Liver (tissue), 9 donors: ENCODE data around the gene TNF. TPM values are rescaled to one million over a fixed set of nuclear protein-coding genes. Genes with fewer than 3 reads are reported as not detected.

Source experiments
- DNase-seq: peaks from one replicate; pipeline ENCODE4 v3.0.0-alpha.2; 2017; ENCODE audit warnings: low spot score
- H3K27ac ChIP-seq, 2 donors: one replicate each; pipeline ENCODE4 v1.7.0; 2013; ENCODE audit warnings: inconsistent platforms in 2 of 2, low read length in 2 of 2, control low read depth in 1 of 2, low read depth in 1 of 2, mild to moderate bottlenecking in 1 of 2
- H3K27me3 ChIP-seq, 4 donors: one replicate each; pipeline versions ENCODE4 v1.6.1 to v1.7.0; 2013; ENCODE audit warnings: low read length in 3 of 4, inconsistent platforms in 1 of 4, mild to moderate bottlenecking in 1 of 4, moderate library complexity in 1 of 4; ENCODE audit not compliant: control insufficient read depth in 4 of 4, insufficient read depth in 4 of 4
- H3K36me3 ChIP-seq, 4 donors: one replicate each; pipeline versions ENCODE4 v1.6.1 to v1.7.0; 2013; ENCODE audit warnings: low read length in 3 of 4, mild to moderate bottlenecking in 3 of 4, low read depth in 1 of 4, moderate library complexity in 1 of 4; ENCODE audit not compliant: control insufficient read depth in 4 of 4, insufficient read depth in 3 of 4
- H3K4me1 ChIP-seq, 4 donors: one replicate each; pipeline versions ENCODE4 v1.6.1 to v1.7.0; 2013; ENCODE audit warnings: low read length in 3 of 4, mild to moderate bottlenecking in 3 of 4, moderate library complexity in 1 of 4; ENCODE audit not compliant: control insufficient read depth in 4 of 4, insufficient read depth in 4 of 4
- H3K4me3 ChIP-seq, 3 donors: one replicate each; pipeline versions ENCODE4 v1.6.1 to v1.7.0; 2013; ENCODE audit warnings: low read length in 3 of 3, control low read depth in 1 of 3, low read depth in 1 of 3, mild to moderate bottlenecking in 1 of 3
- H3K9ac ChIP-seq, 2 donors: one replicate each; pipeline ENCODE4 v1.7.0; 2013; ENCODE audit warnings: low read length in 2 of 2, mild to moderate bottlenecking in 2 of 2, moderate library complexity in 2 of 2, control low read depth in 1 of 2, low read depth in 1 of 2
- H3K9me3 ChIP-seq, 4 donors: one replicate each; pipeline versions ENCODE4 v1.6.1 to v1.7.0; 2013; ENCODE audit warnings: low read length in 3 of 4; ENCODE audit not compliant: control insufficient read depth in 4 of 4
- ATF3 ChIP-seq: IDR thresholded peaks from 2 replicates; pipeline ENCODE4 v1.6.1; 2016; ENCODE audit warnings: antibody characterized with exemption
- EGR1 ChIP-seq, 2 donors: IDR thresholded peaks; 2 replicates each; pipeline ENCODE4 v1.6.1; 2016 to 2018; ENCODE audit warnings: antibody characterized with exemption in 2 of 2, low read depth in 2 of 2
- FOXA1 ChIP-seq: IDR thresholded peaks from 2 replicates; pipeline ENCODE4 v1.6.1; 2016; ENCODE audit warnings: antibody characterized with exemption
- FOXA2 ChIP-seq: IDR thresholded peaks from 2 replicates; pipeline ENCODE4 v1.6.1; 2016; ENCODE audit warnings: antibody characterized with exemption
- GABPA ChIP-seq, 2 donors: IDR thresholded peaks in 1 of 2; conservative IDR thresholded peaks in 1 of 2; 2 replicates each; pipeline ENCODE4 v1.6.1; 2016; ENCODE audit warnings: antibody characterized with exemption in 2 of 2, mild to moderate bottlenecking in 1 of 2, moderate library complexity in 1 of 2
- HNF4A ChIP-seq, 2 donors: conservative IDR thresholded peaks; 2 replicates each; pipeline ENCODE4 v1.6.1; 2016; ENCODE audit warnings: antibody characterized with exemption in 2 of 2, mild to moderate bottlenecking in 2 of 2
- HNF4G ChIP-seq: IDR thresholded peaks from 2 replicates; pipeline ENCODE4 v1.6.1; 2016; ENCODE audit warnings: antibody characterized with exemption
- JUND ChIP-seq, 2 donors: IDR thresholded peaks; 2 replicates each; pipeline ENCODE4 v1.6.1; 2016; ENCODE audit warnings: antibody characterized with exemption in 2 of 2
- MAX ChIP-seq: IDR thresholded peaks from 2 replicates; pipeline ENCODE4 v1.6.1; 2016; ENCODE audit warnings: antibody characterized with exemption
- NR2F2 ChIP-seq: IDR thresholded peaks from 2 replicates; pipeline ENCODE4 v1.6.1; 2016; ENCODE audit warnings: antibody characterized with exemption
- REST ChIP-seq: IDR thresholded peaks from 2 replicates; pipeline ENCODE4 v1.6.1; 2016; ENCODE audit warnings: antibody characterized with exemption, mild to moderate bottlenecking
- SP1 ChIP-seq: IDR thresholded peaks from 2 replicates; pipeline ENCODE4 v1.6.1; 2018; ENCODE audit warnings: antibody characterized with exemption, mild to moderate bottlenecking
- TAF1 ChIP-seq: conservative IDR thresholded peaks from 2 replicates; pipeline ENCODE4 v1.6.1; 2016; ENCODE audit warnings: antibody characterized with exemption, mild to moderate bottlenecking
- YY1 ChIP-seq: IDR thresholded peaks from 2 replicates; pipeline ENCODE4 v1.6.1; 2016; ENCODE audit warnings: antibody characterized with exemption, mild to moderate bottlenecking
- ZBTB33 ChIP-seq: IDR thresholded peaks from 2 replicates; pipeline ENCODE4 v1.6.1; 2016; ENCODE audit warnings: antibody characterized with exemption
- WGBS: extraction: QIAGEN DNeasy Blood & Tissue Kit; methylation state at CpG from one replicate; pipeline ENCODE4 v1.1.7; 2013; 5-methylcytosine and 5-hydroxymethylcytosine counted together
- polyA plus RNA-seq, 2 donors: library from polyadenylated mRNA; stranded (reverse) in 1 of 2; unstranded in 1 of 2; fragments of 200-250 nt in 1 of 2; fragments of >200 nt in 1 of 2; fragmentation: Nextera tagmentation in 1 of 2; extraction: Ambion mirVana in 1 of 2; gene quantifications; one replicate each; pipeline versions ENCODE4 v1.2.1 to v1.2.3, GENCODE V29; 2013 to 2015
- total RNA-seq, 2 donors: library from RNA; depleted of rRNA; stranded (reverse); fragments of >200 nt; gene quantifications; one replicate each; pipeline ENCODE4 v1.2.3, GENCODE V29; 2014
- donor health status: healthy.
- donor health status: healthy.
- donor health status: healthy.
- donor health status: healthy.
- donor health status: healthy.

TNF gene
- total and polyA plus RNA-seq, 4 donors: 0.06 to 0.42 (median 0.19) TPM; not detected in 1

GRCh38 chr6:31540640-31541039 lies 34.7 kb upstream of the TNF start:
- no peak for TF ChIP-seq SP1
- no peak for TF ChIP-seq EGR1 (IDR thresholded peaks at IDR 0.05; ENCODE audit: low read depth in 2 of 2)
- no peak for TF ChIP-seq GABPA (IDR thresholded peaks at IDR 0.05 in 1 of 2, conservative IDR thresholded peaks at IDR 0.05 in 1 of 2)
- no peak for TF ChIP-seq ZBTB33
- TF ChIP-seq NR2F2: no peak
- peak; percentile 13 for TF ChIP-seq REST
- no peak for TF ChIP-seq JUND (IDR thresholded peaks at IDR 0.05)
- WGBS: 20% methylated on average over 4 of the region's 4 CpGs
- no peak for DNase-seq
- H3K36me3 ChIP-seq: peaks cover 3 to 33% (median 27%) of the 10 kb centered on the region in 4 donors
- H3K9me3 ChIP-seq: no peaks in the 10 kb centered on the region
- peaks cover 5 to 31% (median 26%) of the 10 kb centered on the region in 4 donors for H3K4me1 ChIP-seq
- peak overlapping the region; percentile 99 to 100 for H3K9ac ChIP-seq
- no peaks in the 10 kb centered on the region for H3K27me3 ChIP-seq
- H3K4me3 ChIP-seq: peak overlapping the region; percentile 56 to 100 (median 98)
- peak overlapping the region; percentile 99 for H3K27ac ChIP-seq

GRCh38 chr6:31541059-31541657 lies 34.2 kb upstream of the TNF start:
- WGBS: under 1% methylated on average over 21 of the region's 21 CpGs
- Histone ChIP-seq H3K9ac (peak overlapping the region; percentile 99 to 100), H3K36me3 (peaks cover 2 to 28% (median 22%) of the 10 kb centered on the region in 4 donors), H3K4me3 (peak overlapping the region; percentile 56 to 100 (median 98)), H3K9me3 (no peaks in the 10 kb centered on the region), H3K27ac (peak overlapping the region; percentile 99), H3K4me1 (peaks cover 5 to 32% (median 26%) of the 10 kb centered on the region in 4 donors), H3K27me3 (no peaks in the 10 kb centered on the region)
- peak; percentile 56 for DNase-seq
- TF ChIP-seq EGR1 (IDR thresholded peaks at IDR 0.05; ENCODE audit: low read depth in 2 of 2): peak in 1 of 2 donors; percentile 13
- TF ChIP-seq TAF1: no peak

GRCh38 chr6:31541658-31542521 lies 33.5 kb upstream of the TNF start, which contains the start of gene DDX39B:
DDX39B (minus strand) TSS chr6:31542003; CDS start chr6:31540532, 1,471 bp downstream.
- under 1% methylated on average over 43 of the region's 43 CpGs for WGBS
- Histone ChIP-seq H3K9me3 (no peaks in the 10 kb centered on the region), H3K4me3 (peak within 1 kb of the TSS; percentile 73 to 100 (median 98)), H3K9ac (peak within 1 kb of the TSS; percentile 99 to 100), H3K4me1 (peaks cover 5 to 38% (median 30%) of the 10 kb centered on the region in 4 donors), H3K27ac (peak within 1 kb of the TSS; percentile 99), H3K27me3 (no peaks in the 10 kb centered on the region), H3K36me3 (peaks cover 2 to 21% (median 16%) of the 10 kb centered on the region in 4 donors)
- DNase-seq: peak; percentile 89
- peak; percentile 99 for TF ChIP-seq YY1
- TF ChIP-seq NR2F2: peak; percentile 64
- TF ChIP-seq FOXA1: peak; percentile 48
- TF ChIP-seq JUND (IDR thresholded peaks at IDR 0.05): peak in 1 of 2 donors; percentile 18
- peak; percentile 9 for TF ChIP-seq FOXA2
- peak; percentile 77 to 95 for TF ChIP-seq GABPA (IDR thresholded peaks at IDR 0.05 in 1 of 2, conservative IDR thresholded peaks at IDR 0.05 in 1 of 2)
- TF ChIP-seq HNF4G: no peak
- TF ChIP-seq HNF4A (conservative IDR thresholded peaks at IDR 0.05): peak; percentile 27 to 33
- peak in 1 of 2 donors; percentile 73 for TF ChIP-seq EGR1 (IDR thresholded peaks at IDR 0.05; ENCODE audit: low read depth in 2 of 2)
- peak; percentile 21 for TF ChIP-seq ATF3
- TF ChIP-seq REST: no peak
- peak; percentile 88 for TF ChIP-seq MAX
- TF ChIP-seq TAF1: peak; percentile 100
